ENCODE data around the gene CD177. TPM values are rescaled to one million over a fixed set of nuclear protein-coding genes. Genes with fewer than 3 reads are reported as not detected.

CD177 gene
- total RNA-seq, 1 experiment from 2014 or later, result 0.09 TPM

DNA sequence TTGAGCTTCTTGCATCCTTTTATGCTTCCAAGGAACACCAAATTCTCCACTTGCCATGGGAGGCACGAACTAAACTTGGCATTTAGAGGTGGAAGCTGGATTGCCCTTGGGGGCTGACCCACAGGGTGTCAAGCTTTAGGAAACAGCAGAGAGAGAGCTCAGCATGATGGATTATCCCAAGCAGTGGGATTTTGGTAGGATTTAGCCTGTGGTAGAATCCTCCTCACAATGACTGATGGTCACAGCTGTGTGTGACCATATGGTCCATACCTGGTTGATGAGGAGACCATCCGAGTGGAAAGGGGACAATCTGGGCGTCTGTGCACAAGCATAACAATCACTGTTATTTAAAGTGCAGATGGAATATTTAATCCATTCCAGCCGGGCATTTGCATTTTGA is 44.0 kb upstream of the CD177 start:
- no CpG with 5 or more reads among the region's 4 CpGs for WGBS (ENCODE audit: extremely low coverage, insufficient read length, low lambda C conversion rate)

More for the DNA sequence above, 44.0 kb upstream of the CD177 start:
- Histone ChIP-seq H4K91ac (ENCODE audit: insufficient read length, low read depth, low read length) (no peak overlapping the region), H3K4me1 (ENCODE audit: insufficient read depth, low read length) (no peaks in the 10 kb centered on the region), H2BK120ac (ENCODE audit: low read depth, low read length, poor library complexity, severe bottlenecking) (no peak overlapping the region), H2BK12ac (ENCODE audit: insufficient read length, low read depth, low read length) (no peak overlapping the region), H4K20me1 (ENCODE audit: control insufficient read depth, insufficient read depth, insufficient read length) (no peaks in the 10 kb centered on the region), H3K23ac (ENCODE audit: insufficient read length, low read depth, low read length) (no peak overlapping the region), H3K23me2 (ENCODE audit: insufficient read length, low read depth, low read length, poor library complexity, severe bottlenecking) (no peaks in the 10 kb centered on the region), H2AK5ac (ENCODE audit: insufficient read length, low read length) (no peak overlapping the region), H3K14ac (ENCODE audit: insufficient read depth, low read length) (no peak overlapping the region), H3K4me2 (ENCODE audit: insufficient read depth, insufficient read length, low read length) (no peak overlapping the region), H4K8ac (replicated peaks; ENCODE audit: insufficient read length, low read depth, low read length) (no peak overlapping the region), H3K27ac (ENCODE audit: insufficient read length, low read depth, low read length) (no peak overlapping the region), H3K9ac (ENCODE audit: extremely low read depth, insufficient read length, low read length) (no peak overlapping the region), H2AFZ (ENCODE audit: low read length) (no peak overlapping the region), H3K18ac (ENCODE audit: insufficient read length, low read depth, low read length) (no peak overlapping the region), H3K27me3 (ENCODE audit: insufficient read depth, low read length) (no peaks in the 10 kb centered on the region), H4K5ac (ENCODE audit: insufficient read length, low read depth, low read length) (no peak overlapping the region), H3K56ac (ENCODE audit: insufficient read length, low read depth, low read length) (no peak overlapping the region), H2BK15ac (ENCODE audit: low read depth, low read length) (no peak overlapping the region), H3K4ac (ENCODE audit: low read depth, low read length) (no peak overlapping the region), H3K79me2 (ENCODE audit: insufficient read depth, low read length) (no peaks in the 10 kb centered on the region), H2BK20ac (ENCODE audit: low read depth, low read length, poor library complexity, severe bottlenecking) (no peak overlapping the region), H2BK5ac (ENCODE audit: insufficient read length, low read length) (no peak overlapping the region), H3K9me3 (ENCODE audit: control insufficient read depth, low read depth, low read length) (peaks cover 19% of the 10 kb centered on the region), H3K79me1 (ENCODE audit: insufficient read depth, low read depth, low read length, poor library complexity, severe bottlenecking) (no peaks in the 10 kb centered on the region), H3T11ph (ENCODE audit: low read length) (no peak overlapping the region)
- no peak overlapping the region for H3K4me3 Mint-ChIP-seq
- peaks cover 91 to 96% of the 10 kb centered on the region in 2 experiments for H3K9me3 Mint-ChIP-seq
- H3K27ac Mint-ChIP-seq, result no peak overlapping the region
- no peak for DNase-seq
- no peaks in the 10 kb centered on the region for H3K4me1 Mint-ChIP-seq
- H3K36me3 Mint-ChIP-seq (ENCODE audit: insufficient read depth in 1 of 3, low read depth in 3 of 3), result peaks cover 0 to 15% (median 6%) of the 10 kb centered on the region in 3 experiments; a peak in 5 of 7 replicates
- TF ChIP-seq CTCF (conservative IDR thresholded peaks at IDR 0.05), result no peak
- no peaks in the 10 kb centered on the region; the same call in none of the 2 replicates for H3K27me3 Mint-ChIP-seq (ENCODE audit: low read depth)

All from H9 (cell line).